ENCODE data around the gene POLA1. TPM values are rescaled to one million over a fixed set of nuclear protein-coding genes. Genes with fewer than 3 reads are reported as not detected.

Gene POLA1
- total and polyA plus RNA-seq, 12 donors: 2.2 to 11.0 (median 5.9) TPM

DNA sequence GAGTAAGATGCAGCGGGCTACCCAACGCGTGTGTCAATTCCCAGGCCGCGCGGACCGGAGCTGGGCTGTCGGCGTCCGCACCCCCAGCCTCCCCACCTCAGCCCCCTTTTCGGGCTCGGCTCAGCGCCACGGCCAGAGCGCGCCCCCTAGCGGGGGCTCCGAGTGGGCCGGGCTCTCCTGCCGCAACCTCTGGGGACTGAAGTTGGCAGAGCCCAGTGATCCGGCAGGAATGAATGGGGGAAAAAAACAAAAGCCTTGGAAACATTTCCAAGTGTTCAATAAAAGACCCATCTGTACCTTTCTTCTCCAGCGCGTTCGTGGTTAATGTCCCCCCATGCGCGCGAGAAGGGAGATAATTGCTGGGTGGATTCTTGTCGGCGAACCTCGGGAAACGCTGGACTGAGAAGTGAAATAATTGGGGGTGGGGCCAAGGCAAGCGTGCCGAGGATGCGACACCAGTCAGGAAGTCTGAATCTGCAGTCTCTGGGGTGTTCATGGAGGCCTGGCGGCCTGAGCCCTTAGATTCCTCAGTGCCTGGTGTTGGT, 327.3 kb downstream of the POLA1 start:
- Histone ChIP-seq H3K36me3 (replicated peaks in 1 of 2) (no peaks in the 10 kb centered on the region), H3K27ac (no peak overlapping the region), H3K27me3 (peaks cover 86% of the 10 kb centered on the region), H3K4me1 (replicated peaks in 1 of 2) (no peaks in the 10 kb centered on the region), H3K4me3 (peak overlapping the region in 1 of 4 donors; percentile 30), H3K9me3 (replicated peaks in 1 of 3) (no peaks in the 10 kb centered on the region)
- intact Hi-C loops (cut with DNase I): no loop called here
- WGBS, 4 donors: 4 to 21% (median 18%) methylated on average over 26 to 35 of the region's 35 CpGs; no CpG with 5 or more reads in 1 of the 4 donors
- TF ChIP-seq, protein P1, sequence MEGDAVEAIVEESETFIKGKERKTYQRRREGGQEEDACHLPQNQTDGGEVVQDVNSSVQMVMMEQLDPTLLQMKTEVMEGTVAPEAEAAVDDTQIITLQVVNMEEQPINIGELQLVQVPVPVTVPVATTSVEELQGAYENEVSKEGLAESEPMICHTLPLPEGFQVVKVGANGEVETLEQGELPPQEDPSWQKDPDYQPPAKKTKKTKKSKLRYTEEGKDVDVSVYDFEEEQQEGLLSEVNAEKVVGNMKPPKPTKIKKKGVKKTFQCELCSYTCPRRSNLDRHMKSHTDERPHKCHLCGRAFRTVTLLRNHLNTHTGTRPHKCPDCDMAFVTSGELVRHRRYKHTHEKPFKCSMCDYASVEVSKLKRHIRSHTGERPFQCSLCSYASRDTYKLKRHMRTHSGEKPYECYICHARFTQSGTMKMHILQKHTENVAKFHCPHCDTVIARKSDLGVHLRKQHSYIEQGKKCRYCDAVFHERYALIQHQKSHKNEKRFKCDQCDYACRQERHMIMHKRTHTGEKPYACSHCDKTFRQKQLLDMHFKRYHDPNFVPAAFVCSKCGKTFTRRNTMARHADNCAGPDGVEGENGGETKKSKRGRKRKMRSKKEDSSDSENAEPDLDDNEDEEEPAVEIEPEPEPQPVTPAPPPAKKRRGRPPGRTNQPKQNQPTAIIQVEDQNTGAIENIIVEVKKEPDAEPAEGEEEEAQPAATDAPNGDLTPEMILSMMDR (IDR thresholded peaks at IDR 0.05): peak in 5 of 6 experiments; percentile 12 to 43 (median 18)
- no peak for TF ChIP-seq POLR2A (IDR thresholded peaks at IDR 0.05)
- peak in 1 of 7 donors; percentile 5 for DNase-seq

DNA sequence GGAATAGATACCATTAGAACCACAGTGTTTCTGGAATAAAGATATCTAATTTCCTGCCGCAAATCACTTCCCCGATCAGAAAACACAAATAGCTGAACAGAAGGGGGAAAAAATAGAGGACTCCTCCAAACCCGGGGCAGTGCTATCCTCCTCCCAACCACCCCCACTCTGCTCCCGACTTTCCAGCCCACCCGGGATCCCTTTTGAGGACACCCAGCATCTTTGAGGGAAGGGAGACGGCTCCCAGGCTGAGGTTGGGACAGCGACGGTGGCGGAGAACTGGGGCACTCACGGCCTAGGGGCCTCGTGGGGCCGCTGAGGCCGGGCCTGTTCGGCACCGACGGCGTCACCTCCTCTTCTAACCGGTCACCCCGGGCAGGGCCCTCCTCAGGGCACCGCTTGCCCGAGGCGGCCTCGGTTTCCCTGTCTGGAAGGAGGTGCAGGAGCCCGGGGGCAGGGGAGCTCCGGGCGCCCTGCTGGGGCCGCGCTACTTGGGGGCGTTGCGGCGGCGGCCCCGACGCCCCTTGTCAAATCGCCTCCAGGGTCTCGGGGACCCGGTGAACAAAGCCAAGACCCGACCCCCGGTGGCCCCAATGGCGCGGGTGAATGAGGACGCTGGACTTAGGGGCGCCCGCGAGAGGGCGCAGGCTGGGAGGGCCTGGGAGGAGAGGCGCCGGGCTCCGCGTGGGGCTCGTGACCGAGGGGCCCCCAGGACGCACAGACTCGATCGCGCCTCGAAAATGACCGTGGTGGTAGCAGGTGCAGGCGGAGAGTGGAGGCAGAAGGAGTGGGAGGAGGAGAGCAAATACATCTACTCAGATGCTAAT, 329.0 kb downstream of the POLA1 start:
- Histone ChIP-seq H3K9me3 (replicated peaks in 1 of 3) (no peaks in the 10 kb centered on the region), H3K4me3 (no peak overlapping the region), H3K27ac (no peak overlapping the region), H3K4me1 (replicated peaks in 1 of 2) (no peaks in the 10 kb centered on the region), H3K27me3 (peaks cover 76% of the 10 kb centered on the region), H3K36me3 (replicated peaks in 1 of 2) (no peaks in the 10 kb centered on the region)
- no peak for DNase-seq
- TF ChIP-seq, protein P1 (IDR thresholded peaks at IDR 0.05): no peak
- TF ChIP-seq POLR2A (IDR thresholded peaks at IDR 0.05): no peak
- WGBS, 4 donors: 7 to 38% (median 16%) methylated on average over 15 to 59 of the region's 59 CpGs
- intact Hi-C loops (cut with DNase I): no loop called here

DNA sequence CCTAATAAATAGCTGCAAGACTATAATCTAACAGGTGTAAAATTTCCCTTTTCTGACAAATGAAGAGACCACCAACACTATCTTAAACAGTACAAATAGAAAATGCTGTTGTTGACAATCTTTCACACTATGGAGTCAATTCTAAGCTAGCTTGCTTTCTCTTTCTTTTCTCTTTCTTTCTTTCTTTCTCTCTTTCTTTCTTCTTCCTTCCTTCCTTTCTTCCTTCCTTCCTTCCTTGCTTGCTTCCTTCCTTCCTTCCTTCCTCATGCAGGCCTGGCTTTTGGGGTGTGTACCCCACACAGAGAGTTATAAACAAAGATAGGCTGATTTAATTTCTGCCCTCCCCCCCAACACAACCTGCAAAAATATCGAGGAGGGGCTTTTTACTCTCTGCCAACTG, 330.2 kb downstream of the POLA1 start:
- Histone ChIP-seq H3K4me3 (no peak overlapping the region), H3K36me3 (replicated peaks in 1 of 2) (no peaks in the 10 kb centered on the region), H3K4me1 (replicated peaks in 1 of 2) (no peaks in the 10 kb centered on the region), H3K9me3 (replicated peaks in 1 of 3) (no peaks in the 10 kb centered on the region), H3K27me3 (peaks cover 65% of the 10 kb centered on the region), H3K27ac (no peak overlapping the region)
- DNase-seq: no peak
- intact Hi-C loops (cut with DNase I): no loop called here
- WGBS, 4 donors: 38 to 53% (median 49%) methylated on average over 1 of the region's 1 CpG
- TF ChIP-seq, protein P1 (IDR thresholded peaks at IDR 0.05): no peak
- TF ChIP-seq POLR2A (IDR thresholded peaks at IDR 0.05): no peak

DNA sequence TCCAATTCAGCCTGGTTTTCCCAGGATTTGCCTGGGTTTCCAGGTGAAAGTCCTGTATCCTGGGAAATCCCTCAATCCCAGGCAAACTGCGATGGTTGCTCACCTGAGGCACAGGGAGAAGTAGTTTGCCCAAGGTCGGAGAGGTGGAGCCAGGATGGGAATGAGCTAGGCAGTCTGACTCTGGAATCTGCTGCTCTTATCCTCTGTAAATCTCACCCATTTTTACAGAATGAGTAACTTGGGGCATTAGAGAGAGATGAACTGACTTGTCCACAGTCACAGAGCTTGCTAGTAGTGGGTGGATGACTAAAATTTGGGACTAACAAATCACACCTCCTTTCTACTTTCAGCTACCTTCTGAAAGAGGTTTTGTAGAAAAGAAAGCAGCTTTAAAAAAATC, 331.9 kb downstream of the POLA1 start:
- WGBS, 4 donors: 65 to 76% (median 69%) methylated on average over 1 to 2 of the region's 2 CpGs
- no peak for TF ChIP-seq POLR2A (IDR thresholded peaks at IDR 0.05)
- TF ChIP-seq, protein P1 (IDR thresholded peaks at IDR 0.05): no peak
- peaks cover 48% of the 10 kb centered on the region for H3K27me3 ChIP-seq
- H3K27ac ChIP-seq: no peak overlapping the region
- no peak for DNase-seq
- no peak overlapping the region for H3K4me3 ChIP-seq
- H3K9me3 ChIP-seq (replicated peaks in 1 of 3): no peaks in the 10 kb centered on the region
- intact Hi-C loops (cut with DNase I): no loop called here
- H3K4me1 ChIP-seq (replicated peaks in 1 of 2): no peaks in the 10 kb centered on the region
- no peaks in the 10 kb centered on the region for H3K36me3 ChIP-seq (replicated peaks in 1 of 2)

Data from adrenal gland (tissue), 12 donors.